HepG2 (cell line): Measurements from ENCODE around the gene RTP2. TPM values are rescaled to one million over a fixed set of nuclear protein-coding genes. Genes with fewer than 3 reads are reported as not detected.

Experiments used
- ARHGAP35 ChIP-seq: sonication (generic); formaldehyde crosslinking; IDR thresholded peaks from 2 replicates; pipeline ENCODE4 v1.9.0; 2022; ENCODE audit warnings: mild to moderate bottlenecking, inconsistent platforms, moderate library complexity, missing genetic modification reagents, borderline replicate concordance
- CCDC6 ChIP-seq: sonication (generic); formaldehyde crosslinking; IDR thresholded peaks from 2 replicates; pipeline ENCODE4 v1.8.1; 2022; ENCODE audit warnings: mild to moderate bottlenecking, missing genetic modification reagents, moderate library complexity
- CREM ChIP-seq, 2 experiments: sonication (generic) in 1 of 2; formaldehyde crosslinking in 1 of 2; IDR thresholded peaks; 2 replicates each; pipeline versions ENCODE4 v1.4.0 to v1.6.1; 2016 to 2020; ENCODE audit warnings: antibody characterized with exemption in 1 of 2, mild to moderate bottlenecking in 1 of 2, missing genetic modification reagents in 1 of 2
- ERF ChIP-seq: IDR thresholded peaks from 2 replicates; pipeline ENCODE4 v1.6.1; 2018; ENCODE audit warnings: missing biosample characterization, missing genetic modification reagents
- FOXA1 ChIP-seq, 2 experiments: fragments of 450-650 bp in 1 of 2; sonication (generic) in 1 of 2; formaldehyde crosslinking in 1 of 2; IDR thresholded peaks; 2 replicates each; pipeline versions ENCODE4 v1.4.0 to v1.6.1; 2016 to 2020; ENCODE audit warnings: missing genetic modification reagents in 1 of 2
- FOXO1 ChIP-seq: sonication (generic); formaldehyde crosslinking; IDR thresholded peaks from 2 replicates; pipeline ENCODE4 v1.4.0; 2020; ENCODE audit warnings: missing genetic modification reagents
- HNF4A ChIP-seq: sonication (generic); formaldehyde crosslinking; IDR thresholded peaks from 2 replicates; pipeline ENCODE4 v1.4.0; 2020; ENCODE audit warnings: missing genetic modification reagents
- MAZ ChIP-seq, 2 experiments: sonication (generic) in 1 of 2; formaldehyde crosslinking in 1 of 2; IDR thresholded peaks; 2 replicates each; pipeline versions ENCODE4 v1.5.0 to v1.6.1; 2012 to 2020; ENCODE audit warnings: low read depth in 2 of 2, mild to moderate bottlenecking in 2 of 2, borderline replicate concordance in 1 of 2, improper control_type of control experiment in 1 of 2, low read length in 1 of 2, missing genetic modification reagents in 1 of 2, moderate library complexity in 1 of 2
- MIER3 ChIP-seq: IDR thresholded peaks from 2 replicates; pipeline ENCODE4 v1.6.1; 2016; ENCODE audit warnings: missing compliant biosample characterization, borderline replicate concordance
- MTERF4 ChIP-seq: sonication (generic); formaldehyde crosslinking; IDR thresholded peaks from 2 replicates; pipeline ENCODE4 v1.8.0; 2023; ENCODE audit warnings: mild to moderate bottlenecking, missing genetic modification reagents
- MYC ChIP-seq: sonication (generic); formaldehyde crosslinking; IDR thresholded peaks from 2 replicates; pipeline ENCODE4 v1.9.0; 2021; ENCODE audit warnings: missing genetic modification reagents, borderline replicate concordance
- RAD21 ChIP-seq: fragments of 450-650 bp; formaldehyde crosslinking; IDR thresholded peaks from 2 replicates; pipeline ENCODE4 v1.5.0; 2020; ENCODE audit warnings: mild to moderate bottlenecking
- RBM22 ChIP-seq: fragments of 200-400 bp; formaldehyde crosslinking; optimal IDR thresholded peaks from 2 replicates; pipeline ENCODE3; 2017; ENCODE audit warnings: mild to moderate bottlenecking, low read length, moderate library complexity
- SAP130 ChIP-seq: IDR thresholded peaks from 2 replicates; pipeline ENCODE4 v1.6.1; 2016; ENCODE audit warnings: low read depth
- SMARCE1 ChIP-seq: fragments of 450-650 bp; IDR thresholded peaks from 2 replicates; pipeline ENCODE4 v1.6.1; 2017; ENCODE audit warnings: borderline replicate concordance
- TBX2 ChIP-seq: sonication (generic); formaldehyde crosslinking; IDR thresholded peaks from 2 replicates; pipeline ENCODE4 v1.5.0; 2020; ENCODE audit warnings: missing genetic modification reagents, mild to moderate bottlenecking, borderline replicate concordance
- U2AF2 ChIP-seq: fragments of 200-400 bp; formaldehyde crosslinking; IDR thresholded peaks from 2 replicates; pipeline ENCODE4 v1.6.1; 2017; ENCODE audit warnings: low read depth, mild to moderate bottlenecking, low read length
- ZFX ChIP-seq: sonication (generic); formaldehyde crosslinking; IDR thresholded peaks from 2 replicates; pipeline ENCODE4 v1.4.0; 2020; ENCODE audit warnings: mild to moderate bottlenecking, low read depth, missing genetic modification reagents, moderate library complexity
- ZNF10 ChIP-seq: sonication (generic); formaldehyde crosslinking; IDR thresholded peaks from 2 replicates; pipeline ENCODE4 v1.4.0; 2020; ENCODE audit warnings: mild to moderate bottlenecking, low read depth, missing genetic modification reagents, borderline replicate concordance
- ZNF263 ChIP-seq: sonication (generic); formaldehyde crosslinking; IDR thresholded peaks from 2 replicates; pipeline ENCODE4 v1.4.0; 2020; ENCODE audit warnings: missing genetic modification reagents
- ZNF335 ChIP-seq: sonication (generic); formaldehyde crosslinking; IDR thresholded peaks from 2 replicates; pipeline ENCODE4 v1.4.0; 2020; ENCODE audit warnings: missing genetic modification reagents
- ZNF343 ChIP-seq: sonication (generic); formaldehyde crosslinking; IDR thresholded peaks from 2 replicates; pipeline ENCODE4 v1.4.0; 2020; ENCODE audit warnings: mild to moderate bottlenecking, missing genetic modification reagents
- ZNF432 ChIP-seq: sonication (generic); formaldehyde crosslinking; IDR thresholded peaks from 2 replicates; pipeline ENCODE4 v1.5.0; 2020; ENCODE audit warnings: missing genetic modification reagents, mild to moderate bottlenecking, borderline replicate concordance
- ZNF468 ChIP-seq: sonication (generic); formaldehyde crosslinking; IDR thresholded peaks from 2 replicates; pipeline ENCODE4 v1.8.0; 2022; ENCODE audit warnings: mild to moderate bottlenecking, moderate library complexity, missing genetic modification reagents
- ZNF710 ChIP-seq: sonication (generic); formaldehyde crosslinking; IDR thresholded peaks from 2 replicates; pipeline ENCODE4 v1.5.0; 2020; ENCODE audit warnings: mild to moderate bottlenecking, missing genetic modification reagents, borderline replicate concordance
- ZNF737 ChIP-seq: sonication (generic); formaldehyde crosslinking; IDR thresholded peaks from 2 replicates; pipeline ENCODE4 v1.5.0; 2020; ENCODE audit warnings: missing genetic modification reagents, mild to moderate bottlenecking, borderline replicate concordance
- polyA plus RNA-seq, 8 experiments: library from polyadenylated mRNA; depleted of rRNA in 3 of 8; stranded (reverse) in 7 of 8; unstranded in 1 of 8; fragments of >200 nt; fragmentation: Illumina TruSeq in 4 of 8; extraction: Trizol in 4 of 8; gene quantifications; 2 replicates each; pipeline versions ENCODE4 v1.2.1 to v1.2.3, GENCODE V29; 2011 to 2016; ENCODE audit warnings: low read depth in 4 of 8, missing spikeins in 1 of 8, mixed read lengths in 1 of 8; ENCODE audit not compliant: insufficient read depth in 1 of 8
- total RNA-seq, 5 experiments: library from RNA; depleted of rRNA; stranded (reverse); fragments of >200 nt; fragmentation: Illumina TruSeq; extraction: Trizol; gene quantifications; 2 replicates each; pipeline ENCODE4 v1.2.3, GENCODE V29; 2016; ENCODE audit warnings: low read depth in 1 of 5

RTP2 gene
- total and polyA plus RNA-seq, 2 of the 13 experiments (the other 11 are each of a cell fraction or from before 2014, with no cell fraction given) = not detected

- no peak; the same call in 1 of the 2 replicates for TF ChIP-seq ARHGAP35
- peak; percentile 26; the same call in 1 of the 2 replicates for TF ChIP-seq ZNF343 (CRISPR knock-in tag)
- no peak for TF ChIP-seq RBM22
- TF ChIP-seq TBX2 (CRISPR knock-in tag) = peak; percentile 82
- peak; percentile 56; the same call in 1 of the 2 replicates for TF ChIP-seq ZFX
- TF ChIP-seq U2AF2 = no peak
- TF ChIP-seq SAP130 (CRISPR knock-in tag) = peak; percentile 93
- TF ChIP-seq ZNF263 (CRISPR knock-in tag) = peak; percentile 23; the same call in 1 of the 2 replicates
- no peak for TF ChIP-seq ZNF10
- TF ChIP-seq SMARCE1 = no peak
- TF ChIP-seq MTERF4 (CRISPR knock-in tag) = no peak
- TF ChIP-seq FOXA1 (IDR thresholded peaks at IDR 0.05) = no peak
- peak; percentile 84 for TF ChIP-seq FOXA1 (CRISPR knock-in tag; IDR thresholded peaks at IDR 0.05)
- peak; percentile 72; the same call in 1 of the 2 replicates for TF ChIP-seq CCDC6 (CRISPR knock-in tag)
- peak; percentile 58; the same call in 1 of the 2 replicates for TF ChIP-seq MIER3
- TF ChIP-seq ZNF737 (CRISPR knock-in tag) = no peak
- TF ChIP-seq ZNF432 (CRISPR knock-in tag) = no peak
- TF ChIP-seq CREM (IDR thresholded peaks at IDR 0.05) = peak; percentile 91
- TF ChIP-seq CREM (CRISPR knock-in tag; IDR thresholded peaks at IDR 0.05) = 0 out of 2 replicates have a peak, but pooled peaks have one; percentile 38
- TF ChIP-seq ERF (CRISPR knock-in tag) = peak; percentile 58; the same call in 1 of the 2 replicates
- 0 out of 2 replicates have a peak, but pooled peaks have one; percentile 39 for TF ChIP-seq MYC (CRISPR knock-in tag)
- peak; percentile 73 for TF ChIP-seq HNF4A (CRISPR knock-in tag)
- peak; percentile 72 for TF ChIP-seq ZNF335
- 0 out of 2 replicates have a peak, but pooled peaks have one; percentile 13 for TF ChIP-seq RAD21 (CRISPR knock-in tag)
- no peak for TF ChIP-seq ZNF710 (CRISPR knock-in tag)
- TF ChIP-seq ZNF468 (CRISPR knock-in tag) = no peak
- TF ChIP-seq FOXO1 = peak; percentile 80
- TF ChIP-seq MAZ (IDR thresholded peaks at IDR 0.05; ENCODE audit: borderline replicate concordance, low read depth, low read length) = no peak
- TF ChIP-seq MAZ (CRISPR knock-in tag; IDR thresholded peaks at IDR 0.05; ENCODE audit: low read depth) = peak; percentile 11
Measured at GRCh38 chr3:187745201-187746058, 43.1 kb upstream of the RTP2 start, which contains the start of gene BCL6 (continued).
